Ishikawa (cell line): Measurements from ENCODE around the gene FAM20B.

Experiments
- CEBPB ChIP-seq: IDR thresholded peaks from 2 replicates; pipeline ENCODE4 v1.6.1; 2012
- CREB1 ChIP-seq: IDR thresholded peaks from 2 replicates; pipeline ENCODE4 v1.6.1; 2012; ENCODE audit warnings: low read depth
- EGR1 ChIP-seq: IDR thresholded peaks from 2 replicates; pipeline ENCODE4 v1.6.1; 2012
- EP300 ChIP-seq: IDR thresholded peaks from 2 replicates; pipeline ENCODE4 v1.6.1; 2012; ENCODE audit warnings: borderline replicate concordance
- FOXM1 ChIP-seq: IDR thresholded peaks from 2 replicates; pipeline ENCODE4 v1.6.1; 2012; ENCODE audit warnings: low read depth, borderline replicate concordance
- NFIC ChIP-seq: IDR thresholded peaks from 2 replicates; pipeline ENCODE4 v1.6.1; 2012
- RAD21 ChIP-seq: IDR thresholded peaks from 2 replicates; pipeline ENCODE4 v1.6.1; 2012; ENCODE audit warnings: low read depth
- TAF1 ChIP-seq: IDR thresholded peaks from 2 replicates; pipeline ENCODE4 v1.6.1; 2012; ENCODE audit warnings: low read depth, mild to moderate bottlenecking
- TCF12 ChIP-seq: IDR thresholded peaks from 2 replicates; pipeline ENCODE4 v1.6.1; 2012; ENCODE audit warnings: low read depth
- TEAD4 ChIP-seq: IDR thresholded peaks from 2 replicates; pipeline ENCODE4 v1.6.1; 2012
- YY1 ChIP-seq: IDR thresholded peaks from 2 replicates; pipeline ENCODE4 v1.6.1; 2012; ENCODE audit warnings: low read depth
- ZBTB7A ChIP-seq: IDR thresholded peaks from 2 replicates; pipeline ENCODE4 v1.6.1; 2012; ENCODE audit warnings: low read depth
- TF ChIP-seq, protein P1 (sequence below): IDR thresholded peaks from 2 replicates; pipeline ENCODE4 v1.6.1; 2012
- TF ChIP-seq, protein P2 (sequence below): IDR thresholded peaks from 2 replicates; pipeline ENCODE4 v1.6.1; 2012
- TF ChIP-seq, protein P3 (sequence below): IDR thresholded peaks from 2 replicates; pipeline ENCODE4 v1.6.1; 2012; ENCODE audit warnings: low read depth, mild to moderate bottlenecking

The FAM20B gene

DNA sequence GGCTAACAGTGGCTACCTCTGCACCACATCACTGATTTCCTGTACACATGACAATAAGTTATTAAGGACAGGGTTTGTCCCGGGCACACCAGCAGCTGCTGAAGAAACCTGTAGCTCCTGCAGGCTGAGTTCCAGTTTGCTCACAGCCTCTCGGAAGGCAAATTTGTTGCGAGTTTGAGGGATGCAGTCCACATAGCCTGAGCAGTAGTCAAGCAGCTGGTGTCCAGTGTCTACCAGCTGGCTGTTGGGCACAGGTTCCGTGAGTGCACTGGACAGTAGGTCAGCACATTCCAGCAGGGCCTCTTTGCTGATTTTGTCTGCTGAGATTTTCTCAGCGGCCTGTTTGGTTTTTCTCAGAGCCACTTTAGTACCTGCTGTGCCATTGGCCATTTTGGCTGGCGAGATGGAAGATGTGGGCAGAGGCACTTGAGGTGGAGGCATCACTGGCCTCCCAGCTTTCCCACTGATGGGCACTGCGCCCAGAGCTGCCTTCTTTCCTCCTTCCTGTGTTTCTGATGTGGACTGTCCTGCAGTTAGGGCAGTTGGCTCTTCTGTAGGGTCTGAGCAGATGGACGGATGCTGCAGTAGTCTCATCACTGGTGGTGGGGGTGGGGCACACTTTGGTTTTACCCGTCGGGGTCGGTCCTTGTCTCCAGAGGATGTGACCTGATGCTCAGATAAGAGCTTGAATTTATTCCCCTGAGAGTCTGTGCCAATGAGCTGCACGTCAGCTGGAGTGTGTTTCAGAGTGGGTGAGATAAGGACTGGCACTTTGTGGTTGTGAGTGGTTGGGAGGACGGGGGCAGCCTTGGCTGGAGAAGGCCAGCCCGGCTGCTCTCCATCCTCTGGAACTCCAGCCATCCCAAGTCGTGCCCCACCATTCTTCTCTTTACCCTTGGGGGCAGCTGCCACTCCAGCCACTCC, 82.3 kb downstream of the FAM20B start:
- TF ChIP-seq CREB1 (no peak), NFIC (no peak), FOXM1 (no peak), TCF12 (no peak), RAD21 (no peak), CEBPB (no peak), TEAD4 (no peak), EP300 (no peak), EGR1 (no peak), ZBTB7A (no peak), YY1 (no peak), TAF1 (no peak)
- TF ChIP-seq, protein P1, sequence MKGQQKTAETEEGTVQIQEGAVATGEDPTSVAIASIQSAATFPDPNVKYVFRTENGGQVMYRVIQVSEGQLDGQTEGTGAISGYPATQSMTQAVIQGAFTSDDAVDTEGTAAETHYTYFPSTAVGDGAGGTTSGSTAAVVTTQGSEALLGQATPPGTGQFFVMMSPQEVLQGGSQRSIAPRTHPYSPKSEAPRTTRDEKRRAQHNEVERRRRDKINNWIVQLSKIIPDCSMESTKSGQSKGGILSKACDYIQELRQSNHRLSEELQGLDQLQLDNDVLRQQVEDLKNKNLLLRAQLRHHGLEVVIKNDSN, result no peak
- TF ChIP-seq, protein P2, sequence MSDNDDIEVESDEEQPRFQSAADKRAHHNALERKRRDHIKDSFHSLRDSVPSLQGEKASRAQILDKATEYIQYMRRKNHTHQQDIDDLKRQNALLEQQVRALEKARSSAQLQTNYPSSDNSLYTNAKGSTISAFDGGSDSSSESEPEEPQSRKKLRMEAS, result no peak
- TF ChIP-seq, protein P3, sequence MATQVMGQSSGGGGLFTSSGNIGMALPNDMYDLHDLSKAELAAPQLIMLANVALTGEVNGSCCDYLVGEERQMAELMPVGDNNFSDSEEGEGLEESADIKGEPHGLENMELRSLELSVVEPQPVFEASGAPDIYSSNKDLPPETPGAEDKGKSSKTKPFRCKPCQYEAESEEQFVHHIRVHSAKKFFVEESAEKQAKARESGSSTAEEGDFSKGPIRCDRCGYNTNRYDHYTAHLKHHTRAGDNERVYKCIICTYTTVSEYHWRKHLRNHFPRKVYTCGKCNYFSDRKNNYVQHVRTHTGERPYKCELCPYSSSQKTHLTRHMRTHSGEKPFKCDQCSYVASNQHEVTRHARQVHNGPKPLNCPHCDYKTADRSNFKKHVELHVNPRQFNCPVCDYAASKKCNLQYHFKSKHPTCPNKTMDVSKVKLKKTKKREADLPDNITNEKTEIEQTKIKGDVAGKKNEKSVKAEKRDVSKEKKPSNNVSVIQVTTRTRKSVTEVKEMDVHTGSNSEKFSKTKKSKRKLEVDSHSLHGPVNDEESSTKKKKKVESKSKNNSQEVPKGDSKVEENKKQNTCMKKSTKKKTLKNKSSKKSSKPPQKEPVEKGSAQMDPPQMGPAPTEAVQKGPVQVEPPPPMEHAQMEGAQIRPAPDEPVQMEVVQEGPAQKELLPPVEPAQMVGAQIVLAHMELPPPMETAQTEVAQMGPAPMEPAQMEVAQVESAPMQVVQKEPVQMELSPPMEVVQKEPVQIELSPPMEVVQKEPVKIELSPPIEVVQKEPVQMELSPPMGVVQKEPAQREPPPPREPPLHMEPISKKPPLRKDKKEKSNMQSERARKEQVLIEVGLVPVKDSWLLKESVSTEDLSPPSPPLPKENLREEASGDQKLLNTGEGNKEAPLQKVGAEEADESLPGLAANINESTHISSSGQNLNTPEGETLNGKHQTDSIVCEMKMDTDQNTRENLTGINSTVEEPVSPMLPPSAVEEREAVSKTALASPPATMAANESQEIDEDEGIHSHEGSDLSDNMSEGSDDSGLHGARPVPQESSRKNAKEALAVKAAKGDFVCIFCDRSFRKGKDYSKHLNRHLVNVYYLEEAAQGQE, result no peak

DNA sequence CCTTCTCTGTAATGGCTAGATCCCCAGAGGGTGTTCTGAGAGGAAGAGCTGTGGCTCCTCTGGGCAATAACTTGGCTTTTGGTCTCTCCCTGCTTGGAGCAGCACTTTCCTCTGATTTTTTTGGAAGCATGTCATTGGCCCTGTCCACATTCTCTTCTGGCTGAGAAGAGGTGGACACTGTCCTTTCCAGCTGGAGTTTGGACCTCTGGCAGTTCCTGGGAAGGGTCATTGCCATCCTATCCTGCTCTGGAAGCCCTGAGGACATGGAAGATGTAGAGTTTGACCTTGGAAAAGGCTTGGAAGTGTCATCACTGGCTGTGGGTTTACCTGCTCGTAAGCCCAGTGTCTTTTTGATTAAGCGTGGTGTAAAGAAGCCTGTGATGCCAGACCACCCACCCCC, 83.0 kb downstream of the FAM20B start:
- TF ChIP-seq RAD21, result no peak
- TF ChIP-seq TEAD4, result no peak
- TF ChIP-seq, protein P1, result no peak
- TF ChIP-seq EGR1, result no peak
- TF ChIP-seq EP300, result no peak
- TF ChIP-seq CREB1, result no peak

DNA sequence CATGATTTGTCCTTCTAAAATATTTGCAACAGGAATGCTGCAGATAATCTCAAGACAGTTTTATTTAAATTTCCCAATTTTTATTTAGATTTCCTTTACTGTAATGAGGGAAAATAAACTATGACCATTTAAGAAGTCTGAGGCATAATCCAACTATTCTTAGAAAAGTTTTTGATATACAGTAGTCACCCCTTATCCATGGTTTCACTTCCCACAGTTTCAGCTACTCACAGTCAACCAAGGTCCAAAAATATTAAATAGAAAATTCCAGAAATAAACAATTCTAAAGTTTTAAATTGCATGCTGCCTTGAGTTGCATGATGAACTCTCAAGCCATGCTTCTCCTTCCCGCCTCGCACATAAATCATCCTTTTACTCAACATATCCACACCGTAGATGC, 89.5 kb downstream of the FAM20B start:
- no peak for TF ChIP-seq TAF1
- no peak for TF ChIP-seq YY1
- no peak for TF ChIP-seq EP300
- no peak for TF ChIP-seq TEAD4
- no peak for TF ChIP-seq RAD21
- no peak for TF ChIP-seq ZBTB7A
- no peak for TF ChIP-seq CEBPB
- TF ChIP-seq, protein P2, result no peak
- TF ChIP-seq, protein P3, result no peak
- TF ChIP-seq CREB1, result no peak
- TF ChIP-seq EGR1, result no peak
- TF ChIP-seq FOXM1, result no peak
- TF ChIP-seq, protein P1, result no peak
- no peak for TF ChIP-seq TCF12

DNA sequence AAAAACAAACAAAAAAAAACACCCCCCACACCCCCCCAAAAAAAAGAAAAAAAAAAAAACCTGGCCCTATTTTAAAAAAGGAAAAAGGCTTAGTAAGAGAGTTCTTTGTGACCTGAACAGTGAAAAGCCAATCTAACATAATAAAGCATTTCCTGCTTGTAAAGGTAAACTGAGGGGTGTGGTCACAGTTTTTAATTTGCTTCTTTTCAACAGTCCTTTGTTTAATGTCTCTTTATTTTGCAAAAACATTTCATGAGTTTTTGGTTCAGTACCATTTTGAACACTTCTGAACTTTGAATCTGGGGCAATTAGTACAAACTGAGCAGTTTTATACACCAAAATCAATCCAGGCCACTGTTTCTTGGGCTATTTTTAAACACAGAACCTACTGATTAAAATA, 93.8 kb downstream of the FAM20B start:
- no peak for TF ChIP-seq RAD21
- TF ChIP-seq, protein P1, result no peak
- TF ChIP-seq ZBTB7A, result no peak
- TF ChIP-seq TAF1, result no peak
- no peak for TF ChIP-seq TCF12
- TF ChIP-seq, protein P2, result no peak
- TF ChIP-seq EGR1, result no peak
- TF ChIP-seq, protein P3, result no peak
- no peak for TF ChIP-seq FOXM1
- no peak for TF ChIP-seq YY1
- TF ChIP-seq EP300, result no peak
